ENCODE measurements around the gene CCDC136.

CCDC136 gene

DNA sequence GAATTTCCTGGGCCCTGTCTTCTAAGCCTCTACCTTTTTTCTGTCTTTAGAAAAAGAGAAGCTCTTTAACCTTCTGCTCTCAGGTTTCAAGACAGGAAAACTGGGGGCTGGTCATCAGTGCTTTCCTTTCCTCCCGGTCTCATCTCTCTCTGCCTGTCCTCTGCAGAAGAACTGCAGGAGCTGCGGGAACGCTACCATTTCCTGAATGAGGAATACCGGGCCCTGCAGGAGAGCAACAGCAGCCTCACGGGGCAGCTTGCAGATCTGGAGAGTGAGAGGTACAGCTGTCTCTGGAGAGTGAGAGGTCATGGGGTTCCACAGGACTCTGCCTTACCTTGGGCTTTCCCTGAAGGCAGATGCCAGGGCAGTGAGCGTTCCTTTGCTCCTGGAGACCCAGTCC is 12.7 kb downstream of the CCDC136 start:
- no peak for DNase-seq

DNA sequence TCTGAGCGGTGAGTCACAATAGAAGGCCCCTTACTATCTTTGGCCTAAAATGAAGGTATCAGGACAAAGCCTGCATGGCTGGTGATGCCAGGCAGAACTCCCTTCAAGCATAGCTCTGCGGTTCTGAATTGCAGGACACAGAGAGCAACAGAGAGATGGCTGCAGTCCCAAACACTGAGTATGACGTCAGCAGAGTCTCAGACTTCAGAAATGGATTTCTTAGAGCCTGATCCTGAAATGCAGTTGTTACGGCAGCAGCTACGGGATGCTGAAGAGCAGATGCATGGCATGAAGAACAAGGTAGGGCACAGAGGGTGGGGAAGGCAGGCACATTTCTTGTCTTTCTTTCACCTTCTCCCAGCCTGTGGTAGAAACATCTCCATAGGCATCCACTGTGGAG is 13.5 kb downstream of the CCDC136 start:
- DNase-seq = no peak

DNA sequence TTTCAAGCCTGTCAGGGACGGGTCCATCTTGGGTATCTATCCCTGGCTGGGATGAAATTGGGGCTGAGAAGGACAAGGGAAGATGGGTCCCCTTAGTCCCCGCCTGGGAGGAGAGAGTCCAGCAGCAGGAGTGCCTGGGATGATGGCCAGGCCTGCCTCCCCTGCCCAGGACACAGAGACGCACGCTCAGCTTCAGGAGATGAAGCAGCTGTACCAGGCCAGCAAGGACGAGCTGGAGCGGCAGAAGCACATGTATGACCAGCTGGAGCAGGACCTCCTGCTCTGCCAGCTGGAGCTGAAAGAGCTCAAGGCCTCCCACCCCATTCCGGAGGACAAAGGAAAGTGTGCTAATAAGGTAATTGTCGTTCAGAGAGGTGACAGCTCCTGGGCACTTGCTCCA is 15.4 kb downstream of the CCDC136 start:
- DNase-seq = no peak

DNA sequence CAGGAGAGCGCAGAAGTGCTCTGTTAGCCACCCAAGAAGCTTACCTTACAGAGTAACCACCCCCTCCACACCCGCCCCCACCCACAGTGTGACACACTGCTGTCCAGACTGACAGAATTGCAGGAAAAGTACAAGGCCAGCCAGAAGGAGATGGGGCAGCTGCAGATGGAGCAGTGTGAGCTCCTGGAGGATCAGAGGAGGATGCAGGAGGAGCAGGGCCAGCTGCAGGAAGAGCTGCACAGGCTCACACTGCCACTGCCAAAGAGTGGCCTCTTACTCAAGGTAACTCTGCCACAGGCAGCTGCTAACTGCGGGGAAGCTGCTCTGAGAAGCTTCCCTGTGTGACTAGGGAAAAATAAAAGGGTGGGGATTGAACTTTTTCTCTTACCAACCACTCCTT is 17.6 kb downstream of the CCDC136 start:
- DNase-seq = no peak

DNA sequence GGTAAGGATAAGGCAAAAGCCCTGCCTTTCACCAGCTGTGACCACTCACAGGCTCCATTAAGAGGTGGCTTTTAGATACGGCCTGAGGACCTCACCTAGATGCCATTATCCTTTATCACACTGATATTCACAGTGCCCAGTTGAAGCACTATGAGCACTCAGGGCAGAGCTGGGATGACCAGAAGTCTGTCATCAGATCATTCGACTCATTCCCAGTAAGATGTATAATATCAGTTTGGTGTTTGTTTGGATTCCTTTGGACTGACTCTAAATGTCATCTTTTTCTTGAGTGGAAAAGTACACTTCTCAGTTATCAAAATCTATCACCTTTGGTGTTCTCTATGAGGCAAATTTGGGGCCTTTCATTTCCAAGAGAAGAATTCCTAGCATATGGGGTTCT is 18.7 kb downstream of the CCDC136 start:
- DNase-seq = no peak

DNA sequence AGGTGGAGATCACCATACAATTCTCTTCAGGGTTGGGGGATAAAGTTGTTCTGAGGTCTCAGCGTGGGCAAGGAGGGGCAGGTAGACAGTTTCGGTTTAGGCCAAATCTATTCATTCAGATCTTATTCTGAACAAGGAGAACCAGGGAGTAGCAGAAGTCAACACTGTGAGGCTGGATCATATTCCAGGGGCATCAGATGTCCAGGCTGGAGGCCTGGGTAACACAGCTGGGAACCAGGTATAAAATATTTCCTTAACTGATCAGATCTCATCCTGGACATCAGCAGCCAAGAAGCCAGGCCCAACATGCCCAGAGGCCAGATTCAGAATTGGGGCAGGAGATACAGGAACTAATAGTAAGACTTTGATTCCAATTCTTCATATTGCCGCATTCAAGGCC is 19.2 kb downstream of the CCDC136 start:
- no peak for DNase-seq

DNA sequence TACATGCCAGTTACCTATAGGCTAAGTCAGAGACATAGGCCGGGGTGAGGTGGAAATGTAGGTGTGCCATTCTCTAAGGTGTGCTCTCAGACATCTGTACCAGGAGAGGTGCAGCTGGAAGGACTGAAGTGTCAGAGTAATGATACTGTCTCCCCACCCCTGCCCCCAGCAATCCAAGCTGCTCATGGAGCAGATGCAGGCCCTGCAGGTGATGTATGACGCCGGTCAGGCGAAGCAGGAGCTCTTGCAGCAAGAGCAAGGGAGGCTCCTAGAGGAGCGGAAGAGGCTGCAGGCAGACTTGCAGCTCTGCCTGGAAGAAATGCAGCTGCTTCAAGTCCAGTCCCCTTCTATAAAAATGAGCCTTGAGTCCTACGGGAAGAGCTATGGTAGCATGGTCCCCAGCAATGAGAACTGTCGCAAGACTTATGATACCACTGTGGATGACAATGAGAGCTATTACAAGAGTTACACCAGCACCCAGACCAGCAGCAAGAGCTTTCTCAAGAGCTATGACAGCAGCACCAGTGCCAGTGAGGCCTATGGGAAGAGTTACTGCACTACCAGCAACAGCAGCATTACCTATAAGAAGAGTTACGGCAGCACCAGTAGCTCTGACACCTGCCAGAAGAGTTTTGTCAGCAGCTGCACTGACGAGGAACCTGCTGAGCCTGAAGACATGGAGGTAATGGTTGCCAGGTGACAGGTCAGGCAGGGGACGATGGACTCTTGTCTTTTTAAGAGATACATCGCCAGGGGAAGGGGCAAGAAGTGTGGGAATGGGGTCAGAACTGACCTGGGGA is 20.1 kb downstream of the CCDC136 start:
- DNase-seq = no peak

DNA sequence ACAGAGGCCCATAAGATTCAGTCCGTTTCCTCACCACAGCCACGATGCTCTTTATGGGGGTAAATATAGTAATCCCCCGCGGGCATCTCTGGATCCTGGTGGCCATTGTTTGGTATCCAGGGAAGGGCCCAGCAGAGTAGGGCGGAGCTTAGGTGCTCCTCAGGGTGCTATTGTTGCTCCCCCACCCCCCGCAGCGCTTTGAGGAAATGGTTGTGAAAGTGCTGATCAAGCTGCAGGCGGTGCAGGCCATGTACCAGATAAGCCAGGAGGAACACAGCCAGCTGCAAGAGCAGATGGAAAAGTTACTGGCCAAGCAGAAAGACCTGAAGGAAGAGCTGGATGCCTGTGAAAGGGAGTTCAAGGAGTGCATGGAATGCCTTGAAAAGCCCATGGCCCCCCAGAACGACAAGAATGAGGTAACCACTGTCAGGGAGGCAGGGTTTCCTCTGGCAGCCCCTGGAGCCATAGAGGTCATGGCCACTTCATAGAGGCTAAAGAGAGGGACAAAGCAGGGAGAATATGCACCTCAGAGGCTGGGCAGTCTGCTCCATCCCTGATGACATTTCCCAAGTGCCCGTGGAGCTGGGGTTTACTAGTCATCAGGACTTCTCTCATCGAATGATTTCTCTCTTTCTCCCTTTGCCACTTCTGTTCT is 20.9 kb downstream of the CCDC136 start:
- peak in 5 of 51 donors; percentile 14 to 37 (median 18) for DNase-seq

DNA sequence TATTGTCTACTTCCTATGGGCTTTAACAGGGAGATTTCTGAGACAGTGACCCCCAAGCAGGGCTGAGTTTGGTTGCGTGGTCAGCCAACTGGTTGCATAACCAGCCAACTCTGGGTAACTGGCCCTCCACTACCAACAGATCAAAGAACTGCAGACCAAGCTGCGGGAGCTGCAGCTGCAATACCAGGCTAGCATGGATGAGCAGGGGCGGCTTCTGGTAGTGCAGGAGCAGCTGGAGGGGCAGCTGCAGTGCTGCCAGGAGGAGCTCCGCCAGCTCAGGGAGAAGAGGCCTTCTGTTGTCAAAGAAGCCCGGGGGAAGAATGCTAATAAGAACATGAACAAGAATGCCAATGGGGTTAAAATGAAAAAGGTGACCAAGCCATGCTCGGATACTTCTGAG is 22.7 kb downstream of the CCDC136 start:
- peak in 26 of 51 donors; percentile 13 to 79 (median 49) for DNase-seq

DNA sequence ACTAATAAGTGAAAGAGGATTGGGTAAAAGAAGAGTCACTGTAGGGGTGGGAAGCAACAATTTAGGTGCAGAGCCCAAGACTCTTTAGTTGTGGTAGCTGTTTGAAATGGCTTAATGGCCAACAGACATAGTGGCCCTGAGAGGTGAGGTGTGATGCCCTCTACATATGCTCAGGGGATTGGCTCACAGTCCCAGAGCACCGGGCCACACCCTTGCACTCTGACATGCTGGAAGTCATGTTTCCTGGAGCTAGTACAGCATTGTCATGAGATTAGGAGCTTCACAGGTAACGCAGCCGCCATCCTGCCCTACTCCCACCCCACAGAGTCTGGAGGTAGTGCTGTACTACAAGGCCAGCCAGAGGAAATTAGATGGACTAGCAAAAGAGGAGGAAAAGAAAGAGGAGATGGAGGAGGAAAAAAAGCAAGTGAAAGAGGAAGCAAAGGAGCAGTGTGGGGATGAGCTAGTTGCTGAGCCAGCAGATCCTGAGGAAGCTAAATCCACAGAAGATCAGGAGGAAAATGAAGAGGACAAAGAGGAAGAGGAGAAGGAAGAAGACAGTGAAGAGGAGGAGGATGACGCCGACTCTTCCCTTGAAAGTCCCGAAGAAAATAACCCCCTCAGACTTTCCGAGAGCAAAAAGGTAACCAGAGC is 23.6 kb downstream of the CCDC136 start:
- no peak for DNase-seq

DNA sequence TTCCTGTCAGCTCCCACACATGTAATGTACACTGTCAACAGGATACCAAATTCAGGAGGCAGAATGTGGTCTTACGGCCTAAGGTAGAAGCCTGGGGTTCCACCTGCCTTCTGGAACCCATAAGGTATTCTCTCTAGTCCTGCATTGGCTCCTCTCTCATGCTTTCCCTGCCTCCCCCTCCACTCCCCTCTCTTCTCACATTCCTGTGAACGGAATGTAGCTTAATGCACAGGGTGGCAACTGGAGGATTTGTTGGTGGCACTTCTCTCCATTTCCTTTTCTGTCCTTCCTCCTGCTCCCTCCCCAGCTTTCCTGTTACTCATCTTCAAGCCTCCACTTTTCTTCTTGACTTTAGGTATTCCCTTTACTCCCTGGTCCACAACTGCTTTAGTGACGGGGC is 26.9 kb downstream of the CCDC136 start:
- DNase-seq = no peak

DNA sequence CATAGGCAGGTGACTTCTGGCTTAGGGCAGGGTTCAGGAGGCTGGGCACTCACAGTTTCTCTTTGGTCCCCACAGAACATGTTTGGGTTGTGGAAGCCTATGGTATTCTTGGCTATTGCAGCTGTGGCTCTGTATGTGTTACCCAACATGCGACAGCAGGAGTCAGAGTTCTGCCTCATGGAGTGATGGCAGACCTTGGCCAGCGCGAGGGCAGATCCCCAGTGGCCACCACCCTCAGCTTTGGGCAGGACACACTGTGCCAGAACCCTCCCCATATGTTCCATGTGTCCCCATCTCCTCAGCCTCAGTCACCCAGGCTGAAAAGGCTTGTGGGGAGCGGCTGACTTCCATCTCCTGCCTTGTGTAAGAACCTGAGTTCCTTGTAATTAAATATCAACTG is 30.0 kb downstream of the CCDC136 start:
- DNase-seq = no peak

DNA sequence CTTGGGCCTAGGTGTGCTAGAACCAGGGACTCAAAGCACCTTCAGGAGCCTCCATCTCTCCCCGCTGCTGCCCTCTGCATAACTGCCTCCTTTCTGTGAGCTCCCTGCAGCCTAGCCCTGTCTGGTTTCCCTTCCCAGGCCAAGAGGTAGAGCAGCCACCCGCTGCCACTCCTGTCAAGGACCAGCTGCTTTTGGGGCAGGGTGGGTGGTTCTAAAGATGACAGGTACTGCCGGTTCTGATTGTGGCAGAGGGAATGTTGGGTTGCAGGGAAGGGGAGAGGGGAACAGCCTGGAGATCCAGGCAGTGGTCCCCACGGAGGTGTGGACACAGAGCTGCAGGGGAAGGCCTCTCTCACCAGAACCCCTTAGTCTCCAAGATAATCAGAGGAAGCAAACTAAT is 34.7 kb downstream of the CCDC136 start:
- DNase-seq = no peak

DNA sequence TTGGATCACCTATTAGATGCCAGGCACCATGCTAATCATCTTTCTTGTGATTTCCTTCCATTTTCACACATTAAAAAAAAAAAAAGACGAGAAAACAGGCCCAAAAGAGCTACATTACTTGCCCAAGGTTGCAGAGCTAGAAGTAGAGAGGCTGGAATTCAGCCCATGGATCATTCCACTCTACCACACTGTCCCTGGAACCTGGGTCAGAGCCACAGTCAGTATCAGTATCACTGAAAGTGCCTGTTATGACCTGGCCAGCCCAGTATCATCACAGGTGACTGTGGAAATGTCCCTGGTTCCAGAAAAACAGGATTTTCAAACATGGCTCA is 35.1 kb downstream of the CCDC136 start:
- DNase-seq = no peak

DNA sequence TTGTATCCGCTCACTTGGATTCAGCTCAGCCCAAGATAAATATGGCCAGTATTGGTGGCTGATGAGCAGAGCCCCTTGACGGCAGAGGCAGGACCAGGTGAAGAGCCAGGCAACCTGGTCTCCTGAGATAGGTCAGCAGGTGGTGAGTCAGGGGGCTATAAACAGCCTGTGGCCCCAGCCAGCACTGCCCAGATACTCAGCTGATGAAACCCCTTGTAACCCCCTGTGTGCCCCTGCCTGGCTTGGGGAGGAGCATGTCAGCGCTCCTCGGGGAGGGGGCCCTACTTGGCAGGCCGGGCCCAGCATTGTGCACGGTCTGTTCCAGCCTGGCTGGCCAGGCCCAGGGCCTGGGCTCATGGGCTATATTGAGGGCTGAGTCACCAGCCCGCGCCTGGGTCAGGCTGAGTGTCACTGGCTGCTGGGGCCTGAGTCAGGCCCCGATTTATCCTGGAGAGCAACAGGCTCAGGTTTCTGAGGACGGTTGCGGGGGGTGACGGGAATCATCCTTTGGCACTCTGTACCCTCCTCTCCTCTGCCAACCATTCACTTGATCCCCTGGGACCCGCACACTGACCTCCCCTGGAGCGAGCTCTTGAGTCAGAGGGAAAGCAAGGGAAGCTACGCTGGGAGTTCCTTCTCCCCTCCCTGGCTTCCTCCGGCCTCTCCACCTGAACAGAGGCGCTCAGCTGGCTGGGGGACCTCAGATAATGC is 35.6 kb downstream of the CCDC136 start:
- peak in 6 of 51 donors; percentile 11 to 55 (median 30) for DNase-seq

DNA sequence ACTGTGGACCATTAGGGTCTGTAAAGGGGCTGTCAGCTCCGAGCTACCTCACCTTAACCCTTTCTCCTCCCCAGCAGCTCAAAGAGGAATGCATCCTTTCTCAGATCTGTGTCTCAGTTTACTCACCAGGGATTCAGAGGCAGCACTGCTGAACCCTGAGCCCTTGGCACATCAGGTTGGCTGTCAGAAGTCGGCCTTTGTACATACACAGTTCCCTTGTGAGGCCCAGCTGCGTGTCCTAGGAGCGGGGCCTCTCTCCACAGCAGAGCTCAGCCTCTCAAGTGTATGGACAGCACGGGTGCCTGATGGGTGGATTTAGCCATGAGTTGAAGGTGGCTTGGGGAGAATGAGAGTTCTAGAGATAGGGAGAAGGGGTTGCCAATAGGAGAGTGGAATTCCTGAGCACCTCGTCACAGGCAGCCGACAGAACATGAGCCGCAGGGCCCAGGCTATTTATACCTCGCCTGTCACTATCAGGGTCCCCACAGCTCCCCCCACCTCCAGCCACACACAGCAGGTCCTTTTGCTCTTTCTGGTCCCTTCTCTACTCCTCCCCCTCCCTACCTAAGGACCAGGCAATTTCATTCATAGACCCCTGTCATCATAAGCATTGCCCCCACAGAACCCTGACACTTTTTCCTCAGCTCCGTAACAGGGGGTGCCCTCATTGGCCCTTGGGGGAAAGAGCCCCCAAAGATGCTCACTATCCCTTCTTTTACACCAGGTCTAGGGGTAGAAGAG is 36.4 kb downstream of the CCDC136 start:
- DNase-seq = no peak

DNA sequence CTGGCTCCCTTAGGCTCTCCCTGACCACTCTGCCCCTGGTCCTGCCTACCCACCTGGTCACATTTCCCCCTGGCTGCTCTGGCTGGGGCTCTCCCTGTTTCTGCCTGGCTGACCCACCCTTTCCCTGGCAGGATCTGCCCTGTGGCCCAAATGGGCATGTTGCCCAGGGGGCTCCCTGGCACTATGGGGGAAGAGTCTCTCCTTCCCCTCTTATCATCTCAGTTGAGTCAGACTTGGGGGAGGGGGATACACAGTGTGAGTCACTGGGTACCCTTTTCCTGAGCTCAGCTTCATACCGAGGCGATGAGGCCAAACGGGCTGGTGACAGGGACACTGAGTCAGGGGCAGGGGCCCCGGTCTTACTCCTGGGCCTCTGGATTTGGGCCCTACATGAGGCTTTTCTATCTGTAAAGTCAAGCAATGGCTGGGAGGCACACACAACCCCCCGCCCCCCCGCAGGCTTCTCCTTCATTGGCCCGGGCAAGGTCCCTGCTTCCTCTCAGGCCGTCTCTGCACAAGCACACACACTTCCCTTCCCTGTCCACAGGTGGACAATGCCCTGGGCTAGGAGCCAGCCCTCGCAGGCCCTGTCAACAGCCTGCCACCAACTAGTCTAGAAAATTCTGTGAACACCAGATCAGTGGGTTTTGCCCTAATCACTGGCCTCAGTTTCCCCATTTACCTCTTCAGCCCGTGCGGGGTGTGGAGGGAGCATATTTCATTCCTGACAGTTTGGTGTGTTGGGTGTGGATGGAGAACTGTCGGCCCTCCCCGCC is 37.8 kb downstream of the CCDC136 start:
- DNase-seq = peak in 1 of 51 donors; percentile 30

DNA sequence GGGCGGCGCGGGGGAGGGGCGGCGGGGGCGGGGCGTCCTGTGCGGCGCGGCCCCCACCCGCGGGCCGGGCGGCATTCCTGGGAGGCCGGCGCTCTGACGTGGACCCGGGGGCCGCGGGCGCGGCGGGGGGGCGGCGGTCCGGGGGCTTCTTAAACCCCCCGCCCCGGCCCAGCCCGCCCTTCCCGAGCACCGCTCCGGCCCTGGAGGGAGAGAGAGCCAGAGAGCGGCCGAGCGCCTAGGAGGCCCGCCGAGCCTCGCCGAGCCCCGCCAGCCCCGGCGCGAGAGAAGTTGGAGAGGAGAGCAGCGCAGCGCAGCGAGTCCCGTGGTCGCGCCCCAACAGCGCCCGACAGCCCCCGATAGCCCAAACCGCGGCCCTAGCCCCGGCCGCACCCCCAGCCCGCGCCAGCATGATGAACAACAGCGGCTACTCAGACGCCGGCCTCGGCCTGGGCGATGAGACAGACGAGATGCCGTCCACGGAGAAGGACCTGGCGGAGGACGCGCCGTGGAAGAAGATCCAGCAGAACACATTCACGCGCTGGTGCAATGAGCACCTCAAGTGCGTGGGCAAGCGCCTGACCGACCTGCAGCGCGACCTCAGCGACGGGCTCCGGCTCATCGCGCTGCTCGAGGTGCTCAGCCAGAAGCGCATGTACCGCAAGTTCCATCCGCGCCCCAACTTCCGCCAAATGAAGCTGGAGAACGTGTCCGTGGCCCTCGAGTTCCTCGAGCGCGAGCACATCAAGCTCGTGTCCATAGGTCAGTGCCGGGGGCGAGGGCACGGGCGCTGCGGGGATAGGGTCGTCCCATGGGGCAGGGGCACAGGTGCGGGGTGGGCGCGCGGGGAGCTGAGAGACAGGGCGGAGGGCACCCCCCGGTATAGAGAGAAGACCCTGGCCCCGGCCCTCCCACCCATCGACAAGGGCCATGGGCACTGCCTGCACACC is 38.7 kb downstream of the CCDC136 start, which contains the start of gene FLNC:
FLNC (plus strand) TSS at position 176 of the 947 bp plus-strand sequence; CDS start at position 408, 232 bp downstream.
- peak in 1 of 51 donors; percentile 29 for DNase-seq
